IPS-15b (cell line): ENCODE data around the gene FGF11.

Experiments
- H3K27me3 ChIP-seq: one replicate; pipeline ENCODE4 v1.6.1; 2013; ENCODE audit warnings: low read length; ENCODE audit not compliant: control insufficient read depth, insufficient read depth
- H3K36me3 ChIP-seq: one replicate; pipeline ENCODE4 v1.6.1; 2013; ENCODE audit warnings: low read length; ENCODE audit not compliant: control insufficient read depth, insufficient read depth
- H3K4me1 ChIP-seq: one replicate; pipeline ENCODE4 v1.6.1; 2013; ENCODE audit warnings: mild to moderate bottlenecking, low read length; ENCODE audit not compliant: control insufficient read depth, insufficient read depth
- H3K4me3 ChIP-seq: one replicate; pipeline ENCODE4 v1.5.1; 2013; ENCODE audit warnings: low read depth, low read length
- H3K9ac ChIP-seq: one replicate; pipeline ENCODE4 v1.6.1; 2013; ENCODE audit warnings: low read depth, mild to moderate bottlenecking, low read length
- H3K9me3 ChIP-seq: one replicate; pipeline ENCODE4 v1.6.1; 2013; ENCODE audit warnings: mild to moderate bottlenecking, low read length; ENCODE audit not compliant: control insufficient read depth, insufficient read depth

The FGF11 gene

GRCh38 chr17:7411427-7411750 lies 27.9 kb upstream of the FGF11 start:
- Histone ChIP-seq H3K4me1 (peaks cover 11% of the 10 kb centered on the region), H3K4me3 (no peak overlapping the region), H3K9ac (no peak overlapping the region), H3K9me3 (no peaks in the 10 kb centered on the region), H3K36me3 (peaks cover 36% of the 10 kb centered on the region), H3K27me3 (peaks cover 7% of the 10 kb centered on the region)

GRCh38 chr17:7413346-7413985 lies 25.8 kb upstream of the FGF11 start:
- H3K9ac ChIP-seq: no peak overlapping the region
- H3K4me1 ChIP-seq: peaks cover 7% of the 10 kb centered on the region
- no peaks in the 10 kb centered on the region for H3K9me3 ChIP-seq
- H3K4me3 ChIP-seq: no peak overlapping the region
- peaks cover 5% of the 10 kb centered on the region for H3K27me3 ChIP-seq
- peaks cover 46% of the 10 kb centered on the region for H3K36me3 ChIP-seq

GRCh38 chr17:7414837-7415236 lies 24.5 kb upstream of the FGF11 start:
- peaks cover 38% of the 10 kb centered on the region for H3K36me3 ChIP-seq
- peaks cover 4% of the 10 kb centered on the region for H3K4me1 ChIP-seq
- H3K9ac ChIP-seq: no peak overlapping the region
- H3K4me3 ChIP-seq: no peak overlapping the region
- H3K9me3 ChIP-seq: no peaks in the 10 kb centered on the region
- H3K27me3 ChIP-seq: no peaks in the 10 kb centered on the region

- H3K9ac ChIP-seq: no peak overlapping the region
Measured at GRCh38 chr17:7415784-7416183, 23.5 kb upstream of the FGF11 start.

GRCh38 chr17:7416323-7416722 lies 23.0 kb upstream of the FGF11 start:
- no peaks in the 10 kb centered on the region for H3K9me3 ChIP-seq
- no peak overlapping the region for H3K4me3 ChIP-seq
- H3K9ac ChIP-seq: no peak overlapping the region
- peaks cover 4% of the 10 kb centered on the region for H3K4me1 ChIP-seq
- peaks cover 35% of the 10 kb centered on the region for H3K36me3 ChIP-seq
- no peaks in the 10 kb centered on the region for H3K27me3 ChIP-seq

More at GRCh38 chr17:7415784-7416183, 23.5 kb upstream of the FGF11 start:
- H3K9me3 ChIP-seq: no peaks in the 10 kb centered on the region
- no peaks in the 10 kb centered on the region for H3K27me3 ChIP-seq
- H3K4me3 ChIP-seq: no peak overlapping the region
- H3K4me1 ChIP-seq: peaks cover 4% of the 10 kb centered on the region
- peaks cover 35% of the 10 kb centered on the region for H3K36me3 ChIP-seq

GRCh38 chr17:7417056-7417655 lies 22.2 kb upstream of the FGF11 start:
- H3K36me3 ChIP-seq: peaks cover 35% of the 10 kb centered on the region

GRCh38 chr17:7418472-7419152 lies 20.7 kb upstream of the FGF11 start:
- no peaks in the 10 kb centered on the region for H3K4me1 ChIP-seq
- H3K27me3 ChIP-seq: no peaks in the 10 kb centered on the region
- H3K36me3 ChIP-seq: peaks cover 35% of the 10 kb centered on the region
- H3K9ac ChIP-seq: no peak overlapping the region
- H3K9me3 ChIP-seq: no peaks in the 10 kb centered on the region
- H3K4me3 ChIP-seq: no peak overlapping the region

More at GRCh38 chr17:7417056-7417655, 22.2 kb upstream of the FGF11 start:
- no peaks in the 10 kb centered on the region for H3K27me3 ChIP-seq
- no peaks in the 10 kb centered on the region for H3K9me3 ChIP-seq
- H3K4me3 ChIP-seq: no peak overlapping the region
- no peak overlapping the region for H3K9ac ChIP-seq
- H3K4me1 ChIP-seq: peaks cover 4% of the 10 kb centered on the region

GRCh38 chr17:7419819-7420610 lies 19.3 kb upstream of the FGF11 start, which contains the start of gene SPEM1:
SPEM1 (plus strand) TSS chr17:7420324; CDS start chr17:7420385, 61 bp downstream.
- Histone ChIP-seq H3K27me3 (no peaks in the 10 kb centered on the region), H3K36me3 (peaks cover 27% of the 10 kb centered on the region), H3K9me3 (no peaks in the 10 kb centered on the region), H3K4me1 (no peaks in the 10 kb centered on the region), H3K4me3 (no peak within 1 kb of the TSS), H3K9ac (no peak within 1 kb of the TSS)

- no peak overlapping the region for H3K9ac ChIP-seq
- no peaks in the 10 kb centered on the region for H3K4me1 ChIP-seq
- no peak overlapping the region for H3K4me3 ChIP-seq
- H3K9me3 ChIP-seq: no peaks in the 10 kb centered on the region
- peaks cover 19% of the 10 kb centered on the region for H3K36me3 ChIP-seq
- H3K27me3 ChIP-seq: no peaks in the 10 kb centered on the region
Measured at GRCh38 chr17:7421186-7421585, 18.1 kb upstream of the FGF11 start.

GRCh38 chr17:7423679-7424078 lies 15.6 kb upstream of the FGF11 start:
- Histone ChIP-seq H3K36me3 (peaks cover 8% of the 10 kb centered on the region), H3K4me3 (no peak overlapping the region), H3K4me1 (no peaks in the 10 kb centered on the region), H3K9ac (no peak overlapping the region), H3K9me3 (no peaks in the 10 kb centered on the region), H3K27me3 (no peaks in the 10 kb centered on the region)

- H3K9ac ChIP-seq: no peak within 1 kb of the TSS
- H3K4me3 ChIP-seq: no peak within 1 kb of the TSS
- no peaks in the 10 kb centered on the region for H3K36me3 ChIP-seq
- H3K27me3 ChIP-seq: no peaks in the 10 kb centered on the region
- H3K4me1 ChIP-seq: no peaks in the 10 kb centered on the region
- H3K9me3 ChIP-seq: no peaks in the 10 kb centered on the region
Measured at GRCh38 chr17:7425316-7425715, 14.0 kb upstream of the FGF11 start, which contains the start of gene SPEM2. SPEM2 (plus strand) TSS chr17:7425616; CDS start chr17:7425689, 73 bp downstream.
